Activated T-cell treated with anti-CD3 and anti-CD28 coated beads, Interleukin-2, amount 50 U/mL, for 72 hours (primary cell): ENCODE measurements around the gene PANK4. TPM values are rescaled to one million over a fixed set of nuclear protein-coding genes. Genes with fewer than 3 reads are reported as not detected.

Experiments
- ATAC-seq, 2 donors: fragments of 150-1000 bp; cut with Tn5 transposase; replicated peaks in 1 of 2; 2 replicates each; pipeline ENCODE4 v1.10.0; 2021; ENCODE audit warnings: moderate library complexity in 2 of 2, mild to moderate bottlenecking in 1 of 2
- DNase-seq, 2 donors: peaks; one replicate each; pipeline ENCODE4 v3.0.0; 2021 to 2022; ENCODE audit warnings: mixed read lengths in 1 of 2
- H3K27ac Mint-ChIP-seq: one replicate; pipeline ENCODE4 v1.8.0; 2022; ENCODE audit warnings: mild to moderate bottlenecking, moderate library complexity, mixed read lengths
- H3K27me3 Mint-ChIP-seq: one replicate; pipeline ENCODE4 v1.8.0; 2022; ENCODE audit warnings: low read depth, mixed read lengths
- H3K36me3 Mint-ChIP-seq, 2 donors: one replicate each; pipeline ENCODE4 v1.8.0; 2022; ENCODE audit warnings: mixed read lengths in 2 of 2, mild to moderate bottlenecking in 1 of 2; ENCODE audit not compliant: insufficient read depth in 2 of 2
- H3K4me1 Mint-ChIP-seq: one replicate; pipeline ENCODE4 v1.8.0; 2022; ENCODE audit warnings: low read depth, mixed read lengths
- H3K4me3 Mint-ChIP-seq, 2 donors: one replicate each; pipeline ENCODE4 v1.8.0; 2022; ENCODE audit warnings: mild to moderate bottlenecking in 2 of 2, mixed read lengths in 2 of 2, moderate library complexity in 2 of 2
- H3K9me3 Mint-ChIP-seq, 2 donors: one replicate each; pipeline ENCODE4 v1.8.0; 2022; ENCODE audit warnings: mixed read lengths in 2 of 2
- total RNA-seq, 2 donors: library from RNA; stranded (reverse); gene quantifications; one replicate each; pipeline ENCODE4 v1.2.3, GENCODE V29; 2022

PANK4 gene
- total RNA-seq, 2 donors from 2014 or later: 44.6 to 49.7 TPM

DNA sequence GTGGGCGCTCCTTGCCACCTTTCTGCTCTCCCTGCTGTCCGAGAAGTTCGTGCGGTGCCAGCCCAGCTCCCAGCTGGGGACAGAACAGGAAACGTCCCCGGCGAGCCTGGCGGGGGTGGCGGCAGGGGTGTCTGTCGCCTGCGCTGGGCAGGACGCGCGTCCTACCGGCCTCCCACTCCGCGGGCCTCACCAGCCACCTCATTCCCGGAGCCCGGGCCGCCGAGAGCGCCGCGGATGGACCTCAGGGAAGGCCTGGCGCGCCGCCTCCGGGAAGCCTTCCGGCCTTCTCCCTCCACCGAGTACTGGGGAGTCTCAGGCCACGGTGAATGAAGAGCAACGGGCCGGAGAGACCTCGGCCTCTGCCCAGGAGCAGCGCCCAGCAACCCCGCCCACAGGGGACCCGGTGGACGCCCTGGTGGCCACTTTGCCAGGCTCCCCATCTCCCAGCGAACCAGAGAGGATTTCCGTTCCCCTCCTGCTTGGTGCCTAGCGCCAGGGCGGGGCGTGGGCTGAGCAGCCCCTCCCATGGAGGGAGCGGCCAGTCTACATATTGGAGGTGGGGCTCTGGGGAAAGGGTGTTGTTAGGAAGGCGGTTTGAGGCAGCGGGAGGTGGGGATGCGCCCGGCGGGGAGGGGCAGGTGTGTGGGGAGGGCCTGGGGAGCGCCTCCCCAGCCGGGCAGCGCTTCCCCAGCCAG is 20.3 kb upstream of the PANK4 start:
- Mint-ChIP-seq H3K4me3 (peak overlapping the region; percentile 94), H3K4me1 (peaks cover 18% of the 10 kb centered on the region), H3K27me3 (no peaks in the 10 kb centered on the region), H3K9me3 (no peaks in the 10 kb centered on the region), H3K36me3 (peaks cover 0 to 4% of the 10 kb centered on the region in 2 donors), H3K27ac (peak overlapping the region; percentile 39)
- DNase-seq (peak; percentile 87 to 89), ATAC-seq (peak; percentile 56 to 61)

GRCh38 chr1:2545754-2546514 is 19.5 kb upstream of the PANK4 start:
- ATAC-seq: peak; percentile 51 to 54
- H3K4me3 Mint-ChIP-seq: peak overlapping the region; percentile 94

GRCh38 chr1:2544875-2545640 is 18.7 kb upstream of the PANK4 start:
- H3K27me3 Mint-ChIP-seq: no peaks in the 10 kb centered on the region
- H3K4me1 Mint-ChIP-seq: peaks cover 23% of the 10 kb centered on the region
- DNase-seq (no peak), ATAC-seq (no peak)
- H3K27ac Mint-ChIP-seq: no peak overlapping the region
- peaks cover 0 to 2% of the 10 kb centered on the region in 2 donors for H3K36me3 Mint-ChIP-seq
- peak overlapping the region in 1 of 2 donors; percentile 24 for H3K4me3 Mint-ChIP-seq
- H3K9me3 Mint-ChIP-seq: no peaks in the 10 kb centered on the region

More at GRCh38 chr1:2545754-2546514, 19.5 kb upstream of the PANK4 start:
- DNase-seq: peak; percentile 89 to 90
- Mint-ChIP-seq H3K36me3 (peaks cover 0 to 4% of the 10 kb centered on the region in 2 donors), H3K27me3 (no peaks in the 10 kb centered on the region), H3K9me3 (no peaks in the 10 kb centered on the region), H3K4me1 (peaks cover 23% of the 10 kb centered on the region), H3K27ac (peak overlapping the region; percentile 39)

- H3K27ac Mint-ChIP-seq: no peak overlapping the region
- peaks cover 15% of the 10 kb centered on the region for H3K4me1 Mint-ChIP-seq
- no peaks in the 10 kb centered on the region for H3K27me3 Mint-ChIP-seq
- no peaks in the 10 kb centered on the region for H3K9me3 Mint-ChIP-seq
- DNase-seq (no peak), ATAC-seq (no peak)
- H3K4me3 Mint-ChIP-seq: no peak overlapping the region
- H3K36me3 Mint-ChIP-seq: no peaks in the 10 kb centered on the region
Measured at GRCh38 chr1:2544093-2544874, 17.9 kb upstream of the PANK4 start.

DNA sequence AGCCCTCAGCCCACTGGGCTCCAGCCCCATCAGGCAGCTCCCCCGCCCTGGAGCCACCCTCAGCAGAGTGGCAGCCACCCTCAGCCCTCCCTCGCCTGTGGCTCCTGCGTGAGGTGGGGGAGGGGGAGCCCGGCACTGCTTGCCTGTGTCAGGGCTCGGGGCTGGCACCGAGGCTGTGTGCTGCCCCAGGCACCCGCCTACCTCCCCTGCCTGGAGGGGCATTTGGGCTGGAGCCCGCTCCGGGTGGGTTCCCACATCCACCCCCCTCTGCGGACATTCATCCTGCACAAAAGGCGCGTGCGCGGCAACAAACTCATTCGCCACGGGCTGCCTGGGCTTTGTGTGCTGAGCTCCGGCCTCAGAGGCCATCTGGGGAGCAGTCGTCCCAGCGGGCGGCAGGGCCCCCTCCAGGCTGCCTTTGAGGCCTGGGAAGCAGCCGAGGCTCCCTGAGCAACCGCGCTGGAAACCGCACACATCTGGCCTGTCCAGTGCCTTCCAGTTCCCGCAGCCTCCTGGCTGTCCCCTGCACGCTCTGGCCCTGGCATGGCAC is 17.2 kb upstream of the PANK4 start:
- DNase-seq: peak; percentile 46 to 54
- no peaks in the 10 kb centered on the region for H3K9me3 Mint-ChIP-seq
- H3K36me3 Mint-ChIP-seq: no peaks in the 10 kb centered on the region
- no peak overlapping the region for H3K27ac Mint-ChIP-seq
- no peak for ATAC-seq
- H3K27me3 Mint-ChIP-seq: no peaks in the 10 kb centered on the region
- H3K4me3 Mint-ChIP-seq: no peak overlapping the region
- H3K4me1 Mint-ChIP-seq: peaks cover 9% of the 10 kb centered on the region

- Mint-ChIP-seq H3K27me3 (no peaks in the 10 kb centered on the region), H3K36me3 (no peaks in the 10 kb centered on the region), H3K4me3 (no peak overlapping the region), H3K9me3 (no peaks in the 10 kb centered on the region), H3K4me1 (peaks cover 5% of the 10 kb centered on the region), H3K27ac (no peak overlapping the region)
- no peak for DNase-seq
- ATAC-seq: no peak
Measured at GRCh38 chr1:2542246-2542915, 16.0 kb upstream of the PANK4 start.

DNA sequence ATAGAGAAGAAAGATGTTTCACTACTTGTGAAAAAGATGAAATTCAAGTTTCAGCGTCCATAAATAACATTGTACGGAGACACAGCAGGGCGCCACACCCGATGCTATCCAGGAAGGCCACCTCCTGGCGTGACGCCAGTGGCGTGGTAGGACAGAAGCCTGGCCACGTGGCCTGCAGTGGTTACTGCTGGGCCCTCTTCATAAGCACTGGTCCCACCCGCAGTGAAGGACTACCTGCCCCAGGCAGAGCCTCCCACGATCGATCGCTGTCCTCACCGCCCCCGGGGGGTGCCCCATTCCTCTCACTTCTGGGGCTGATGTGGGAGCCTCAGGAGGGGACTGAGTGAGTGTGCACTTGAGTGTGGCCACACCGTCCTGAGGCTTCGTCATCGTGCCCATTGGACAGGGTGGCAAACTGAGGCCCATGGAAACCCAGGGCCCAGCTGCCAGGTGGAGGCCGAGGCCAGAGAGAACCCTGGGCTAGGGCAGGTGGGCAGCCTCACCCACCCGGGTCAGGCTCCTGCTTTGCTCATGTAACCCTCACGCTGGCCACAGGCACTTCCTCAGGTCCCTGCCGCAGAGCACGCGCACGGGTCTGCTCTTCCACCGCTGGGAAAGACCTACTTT is 15.3 kb upstream of the PANK4 start:
- Mint-ChIP-seq H3K27ac (no peak overlapping the region), H3K4me1 (peaks cover 5% of the 10 kb centered on the region), H3K36me3 (no peaks in the 10 kb centered on the region), H3K4me3 (no peak overlapping the region), H3K9me3 (no peaks in the 10 kb centered on the region), H3K27me3 (no peaks in the 10 kb centered on the region)
- DNase-seq (no peak), ATAC-seq (no peak)

DNA sequence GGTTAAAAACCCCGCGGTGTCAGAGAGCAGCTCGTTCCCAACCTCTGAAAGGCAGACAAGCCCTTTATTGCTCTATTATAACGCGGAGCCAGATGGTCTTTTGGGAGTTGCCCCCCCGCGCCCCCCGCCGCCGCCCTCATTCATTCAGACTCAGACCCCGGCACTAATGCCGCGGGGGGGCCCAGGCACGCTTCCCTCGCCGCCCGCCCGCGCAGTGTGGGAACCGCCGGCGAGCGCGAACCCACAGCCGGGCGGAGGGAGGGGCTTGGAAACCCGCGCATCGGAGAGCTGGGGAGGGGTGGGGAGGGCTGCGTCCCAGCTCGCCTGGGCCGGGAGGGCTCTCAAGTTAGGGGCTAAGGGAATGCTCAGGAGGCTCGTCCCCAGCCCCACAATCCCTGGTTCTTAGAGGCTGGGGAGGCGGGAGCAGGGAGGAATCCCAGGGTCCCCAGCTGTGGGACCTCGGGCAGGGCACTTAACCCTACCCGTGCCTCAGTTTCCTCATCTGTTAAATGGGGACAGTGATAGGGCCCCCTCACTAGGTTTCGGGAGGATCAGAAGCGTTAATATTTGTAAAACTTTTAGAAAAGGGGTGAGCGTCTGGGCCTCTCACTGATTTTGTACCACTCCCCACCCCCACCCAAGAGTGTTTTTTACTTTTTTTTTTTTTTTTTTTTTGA is 14.6 kb upstream of the PANK4 start:
- Mint-ChIP-seq H3K27me3 (no peaks in the 10 kb centered on the region), H3K4me1 (peaks cover 5% of the 10 kb centered on the region), H3K4me3 (no peak overlapping the region), H3K27ac (no peak overlapping the region), H3K36me3 (no peaks in the 10 kb centered on the region), H3K9me3 (no peaks in the 10 kb centered on the region)
- ATAC-seq (no peak), DNase-seq (no peak)

GRCh38 chr1:2539312-2539907 is 13.0 kb upstream of the PANK4 start:
- Mint-ChIP-seq H3K4me1 (peaks cover 5% of the 10 kb centered on the region), H3K36me3 (no peaks in the 10 kb centered on the region), H3K27me3 (no peaks in the 10 kb centered on the region), H3K4me3 (no peak overlapping the region), H3K27ac (no peak overlapping the region), H3K9me3 (no peaks in the 10 kb centered on the region)
- DNase-seq: peak; percentile 62
- ATAC-seq: peak; percentile 46 to 53

DNA sequence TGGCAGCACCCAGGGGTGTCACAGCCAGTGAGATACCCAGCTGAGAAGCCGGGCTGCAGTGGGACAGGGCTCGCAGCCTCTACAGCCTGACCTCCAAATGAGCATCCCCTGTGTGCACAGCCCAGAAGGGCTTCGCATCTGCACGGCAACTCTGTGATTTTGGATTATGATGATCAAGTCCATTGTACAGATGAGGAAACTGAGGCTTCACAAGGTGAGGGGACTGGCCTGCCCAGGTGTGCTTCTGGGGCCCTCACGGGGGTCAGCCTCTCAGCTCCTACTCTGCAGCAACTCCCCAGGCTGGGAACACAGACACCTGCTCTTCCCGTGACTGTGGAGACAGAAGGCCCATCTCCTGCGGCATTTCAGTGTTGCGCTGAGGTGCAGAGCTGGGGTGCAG is 12.5 kb upstream of the PANK4 start:
- DNase-seq: no peak
- H3K27ac Mint-ChIP-seq: no peak overlapping the region
- ATAC-seq: no peak
- no peaks in the 10 kb centered on the region for H3K36me3 Mint-ChIP-seq
- no peaks in the 10 kb centered on the region for H3K27me3 Mint-ChIP-seq
- H3K9me3 Mint-ChIP-seq: no peaks in the 10 kb centered on the region
- H3K4me1 Mint-ChIP-seq: peaks cover 5% of the 10 kb centered on the region
- H3K4me3 Mint-ChIP-seq: no peak overlapping the region

DNA sequence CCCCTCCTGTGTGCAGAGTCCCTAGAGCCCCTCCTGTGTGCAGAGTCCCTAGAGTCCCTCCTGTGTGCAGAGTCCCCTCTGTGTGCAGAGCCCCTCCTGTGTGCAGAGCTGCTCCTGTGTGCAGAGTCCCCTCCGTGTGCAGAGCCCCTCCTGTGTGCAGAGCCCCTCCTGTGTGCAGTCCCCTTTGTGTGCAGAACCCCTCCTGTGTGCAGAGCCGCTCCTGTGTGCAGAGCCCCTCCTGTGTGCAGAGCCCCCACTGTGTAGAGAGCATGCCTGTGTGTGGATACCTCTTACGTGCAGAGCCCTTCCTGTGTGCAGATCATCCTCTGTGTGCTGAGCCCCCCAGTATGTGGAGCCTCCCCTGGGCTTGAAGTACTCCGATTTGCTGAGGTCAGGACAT is 12.0 kb upstream of the PANK4 start:
- Mint-ChIP-seq H3K36me3 (no peaks in the 10 kb centered on the region), H3K4me1 (peaks cover 5% of the 10 kb centered on the region), H3K9me3 (no peaks in the 10 kb centered on the region), H3K4me3 (no peak overlapping the region), H3K27me3 (no peaks in the 10 kb centered on the region), H3K27ac (no peak overlapping the region)
- DNase-seq (no peak), ATAC-seq (no peak)
